HG03521 (cell line): Measurements from ENCODE around the gene ACBD5.
"Not testable (repeated sequence)": the region's sequence is repeated elsewhere in the genome, so short reads cannot be mapped to it uniquely, and the experiment has no call there.

Experiments used
- ATAC-seq: cut with Tn5 transposase; IDR thresholded peaks from one replicate; pipeline ENCODE4 v1.9.1; 2021; ENCODE audit warnings: mild to moderate bottlenecking, moderate library complexity; ENCODE audit not compliant: unreplicated experiment

Gene ACBD5

GRCh38 chr10:27241010-27241651, 534 bp upstream of the ACBD5 start:
- peak; percentile 9 for ATAC-seq

GRCh38 chr10:27237531-27237930, 3.1 kb downstream of the ACBD5 start:
- ATAC-seq, result not testable (repeated sequence)

DNA sequence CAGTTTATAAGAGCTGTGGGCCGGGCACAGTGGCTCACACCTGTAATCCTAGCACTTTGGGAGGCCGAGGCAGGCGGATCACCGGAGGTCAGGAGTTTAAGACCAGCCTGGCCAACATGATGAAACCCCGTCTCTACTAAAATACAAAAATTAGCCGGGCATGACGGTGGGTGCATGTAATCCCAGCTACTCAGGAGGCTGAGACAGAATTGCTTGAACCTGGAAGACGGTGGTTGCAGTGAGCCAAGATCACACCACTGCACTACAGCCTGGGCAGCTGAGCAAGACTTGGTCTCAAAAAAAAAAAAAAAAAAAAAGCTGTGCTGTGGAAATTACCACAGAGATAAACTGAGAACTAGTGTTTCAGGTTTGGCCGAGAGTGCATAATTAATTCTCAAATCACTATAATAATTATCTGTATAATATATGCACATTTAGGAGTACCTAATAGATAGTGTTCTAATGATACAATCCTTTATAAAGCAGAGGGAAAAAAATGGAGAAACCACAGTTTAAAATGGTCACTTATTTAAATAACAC, 3.9 kb downstream of the ACBD5 start:
- ATAC-seq, result not testable (repeated sequence)

GRCh38 chr10:27235706-27236105, 4.9 kb downstream of the ACBD5 start:
- ATAC-seq, result no peak

- no peak for ATAC-seq
Measured at GRCh38 chr10:27230022-27230421, 10.6 kb downstream of the ACBD5 start.

GRCh38 chr10:27225642-27226257, 14.8 kb downstream of the ACBD5 start:
- ATAC-seq, result no peak

DNA sequence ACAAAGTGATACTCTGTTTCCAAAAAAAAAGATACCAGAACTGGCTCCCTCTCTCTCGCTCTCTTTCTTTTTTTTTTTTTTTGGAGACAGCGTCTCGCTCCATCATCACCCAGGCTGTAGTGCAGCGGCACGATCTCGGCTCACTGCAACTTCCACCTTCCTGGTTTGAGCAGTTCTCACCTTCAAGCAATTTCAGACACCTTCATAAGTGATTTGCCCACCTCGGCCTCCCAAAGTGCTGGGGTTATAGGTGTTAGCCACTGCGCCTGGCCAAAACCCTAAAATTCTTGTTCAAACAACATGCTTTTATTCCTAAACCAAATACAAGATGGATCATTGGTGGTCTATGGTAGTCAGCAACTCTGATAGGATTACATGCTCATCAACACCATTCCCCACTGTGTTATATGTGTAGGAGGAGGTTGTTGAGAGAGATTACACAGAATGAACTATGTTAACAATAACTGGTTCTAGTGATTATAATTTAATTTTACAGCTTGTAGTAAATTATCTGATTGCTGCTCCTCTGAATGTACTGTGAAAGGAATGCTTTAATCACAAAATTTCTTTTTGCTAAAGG, 15.5 kb downstream of the ACBD5 start:
- no peak for ATAC-seq

- no peak for ATAC-seq
Measured at GRCh38 chr10:27223964-27224363, 16.6 kb downstream of the ACBD5 start.

DNA sequence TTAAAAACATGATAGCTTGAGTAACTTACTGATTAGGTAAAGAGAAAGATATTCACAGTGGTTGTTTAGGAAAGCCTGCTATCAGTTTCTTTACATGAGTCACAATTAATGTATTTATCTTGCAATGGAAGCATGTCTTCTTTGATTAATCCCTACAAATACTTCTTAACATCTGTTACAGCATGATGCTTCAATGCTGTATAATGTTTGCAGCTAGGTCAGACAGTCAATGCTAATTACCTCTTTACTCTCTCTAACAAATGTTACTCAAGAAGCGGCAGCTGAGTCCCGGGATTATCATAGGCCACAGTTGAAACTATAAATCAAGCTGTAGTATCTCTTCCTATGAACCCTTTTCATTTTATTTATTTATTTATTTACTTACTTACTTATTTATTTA, 33.2 kb downstream of the ACBD5 start:
- ATAC-seq, result no peak

GRCh38 chr10:27203806-27204205, 36.8 kb downstream of the ACBD5 start:
- no peak for ATAC-seq

DNA sequence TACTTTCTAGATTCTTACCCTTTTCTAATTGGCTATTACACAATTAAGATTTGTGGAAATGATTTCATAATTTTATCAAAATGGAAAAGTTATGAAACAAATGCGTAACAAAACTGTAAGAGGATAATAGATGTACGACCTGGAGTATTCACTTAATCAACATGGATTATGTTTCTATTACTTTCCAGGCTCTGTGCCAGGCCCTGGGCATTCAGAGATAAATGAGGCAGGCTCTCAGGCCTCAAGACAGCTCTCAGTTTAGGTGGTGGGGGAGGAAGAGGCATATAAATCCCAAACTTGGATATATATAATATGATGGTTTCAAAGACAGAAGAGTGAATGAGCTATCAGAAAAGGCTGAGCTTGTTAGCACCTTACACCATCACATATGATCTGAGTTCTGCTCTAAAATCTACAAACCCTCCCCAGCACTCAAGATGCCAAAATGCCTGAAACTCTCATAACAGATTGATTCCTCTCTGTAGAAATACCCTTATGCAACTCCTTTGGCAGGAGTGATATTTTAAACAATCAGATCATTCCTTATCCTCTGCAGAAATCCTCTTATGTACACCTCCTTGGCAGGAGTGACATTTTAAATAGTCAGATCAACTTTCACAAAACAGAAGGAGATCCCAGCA, 42.5 kb downstream of the ACBD5 start:
- no peak for ATAC-seq

DNA sequence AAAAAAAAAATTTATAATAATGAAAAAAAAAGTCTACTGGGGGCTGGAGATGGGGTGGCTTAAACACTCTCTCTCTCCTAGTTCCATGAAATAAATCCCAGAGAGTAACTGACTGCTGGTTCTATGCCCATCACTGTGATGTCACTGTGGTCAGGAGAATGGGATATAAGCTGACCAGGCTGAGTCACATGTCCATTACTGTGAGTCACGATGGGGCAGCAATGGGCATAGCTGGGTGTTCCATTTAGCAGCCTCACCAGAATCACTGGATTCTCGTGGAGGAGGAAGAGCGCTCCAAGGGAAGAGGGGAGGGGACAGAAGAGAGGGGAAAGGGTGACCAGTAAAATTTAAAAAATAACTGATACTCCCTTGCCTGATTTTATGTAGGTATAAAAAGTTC, 48.3 kb downstream of the ACBD5 start:
- no peak for ATAC-seq

DNA sequence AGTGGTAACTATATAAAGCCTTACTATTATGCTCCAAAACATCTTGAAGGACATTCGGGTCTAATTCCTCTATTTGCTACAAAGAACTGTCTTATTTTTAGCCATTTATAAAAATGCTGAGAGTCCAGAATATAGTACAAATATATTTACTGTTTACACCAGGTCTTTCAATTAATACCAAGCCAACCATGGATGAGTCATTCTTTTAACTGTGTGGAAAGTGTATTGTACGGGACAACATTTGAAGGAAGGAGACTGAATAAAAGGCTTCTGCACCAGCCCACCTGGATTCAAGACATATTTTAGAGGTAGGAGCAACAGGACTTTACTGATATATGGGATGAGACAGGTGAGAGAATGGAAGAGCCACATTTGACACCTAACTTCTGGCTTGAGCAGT, 50.1 kb downstream of the ACBD5 start:
- ATAC-seq, result no peak

- ATAC-seq, result no peak
Measured at GRCh38 chr10:27188897-27189296, 51.7 kb downstream of the ACBD5 start.

DNA sequence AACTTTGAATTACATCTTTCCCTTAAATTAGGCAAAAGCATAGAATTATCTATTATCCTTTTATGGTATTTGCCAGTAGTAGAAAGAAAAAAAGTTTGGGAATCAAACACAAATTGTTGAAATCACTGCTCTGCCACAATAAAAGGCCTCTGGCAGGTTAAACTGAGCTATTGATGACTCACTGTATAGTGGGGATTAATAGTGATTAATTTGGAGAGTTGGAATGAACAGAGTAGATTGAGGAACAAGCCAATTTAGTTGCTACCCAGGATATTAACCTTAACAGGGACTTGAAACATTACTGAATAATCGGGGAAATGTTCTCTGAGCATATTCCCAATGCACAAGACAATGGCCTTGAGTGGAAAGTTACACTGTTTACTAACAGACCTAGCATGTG, 52.3 kb downstream of the ACBD5 start:
- no peak for ATAC-seq

DNA sequence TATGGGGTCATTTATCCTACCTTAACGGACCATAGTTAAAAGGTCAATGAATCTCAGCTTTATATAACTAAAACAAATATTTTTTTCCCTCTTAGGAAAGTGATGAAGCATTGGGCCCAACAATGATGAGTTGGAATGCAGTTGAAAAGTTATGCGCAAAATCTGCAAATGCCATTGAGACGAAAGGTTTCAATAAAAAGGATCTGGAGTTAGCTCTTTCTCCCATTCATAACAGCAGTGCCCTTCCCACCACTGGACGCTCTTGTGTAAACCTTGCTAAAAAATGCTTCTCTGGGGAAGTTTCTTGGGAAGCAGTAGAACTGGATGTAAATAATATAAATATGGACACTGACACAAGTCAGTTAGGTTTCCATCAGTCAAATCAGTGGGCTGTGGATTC, 70.7 kb downstream of the ACBD5 start:
- ATAC-seq, result no peak

DNA sequence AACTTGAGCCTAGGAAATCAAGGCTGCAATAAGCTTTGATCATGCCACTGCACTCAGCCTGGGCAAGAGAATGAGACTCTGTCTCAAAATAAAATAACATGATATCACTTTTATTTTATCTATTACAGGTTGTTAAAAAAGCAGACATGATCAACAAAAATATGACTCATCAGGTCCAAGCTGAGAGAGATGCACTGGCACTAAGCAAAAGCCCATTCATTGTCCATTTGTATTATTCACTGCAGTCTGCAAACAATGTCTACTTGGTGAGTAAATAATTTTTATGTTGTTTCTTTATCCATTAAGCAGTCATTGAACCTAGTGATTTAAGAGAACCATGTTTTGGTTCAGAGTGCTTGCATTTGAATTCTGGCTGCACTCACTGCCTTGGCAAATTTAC, 82.2 kb downstream of the ACBD5 start:
- ATAC-seq, result no peak

DNA sequence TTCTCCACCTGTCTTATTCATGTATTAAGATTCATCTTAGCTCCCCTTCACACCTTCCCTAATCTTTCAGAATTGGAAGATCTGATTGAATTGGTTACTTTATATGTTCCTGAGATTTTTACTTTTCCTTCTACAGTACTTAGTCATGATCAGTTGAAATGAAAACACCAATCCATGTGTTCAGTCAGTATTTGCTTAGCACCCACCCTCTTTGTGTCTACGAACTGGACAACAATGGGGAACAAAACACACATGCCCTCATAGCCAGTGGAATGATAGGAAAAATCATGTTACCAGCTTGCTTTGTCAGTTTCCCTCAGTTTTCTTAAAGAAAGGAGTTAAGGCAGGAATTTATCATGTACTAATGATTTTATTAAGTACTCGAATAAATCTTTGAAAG, 83.4 kb downstream of the ACBD5 start:
- ATAC-seq, result no peak

- ATAC-seq, result not testable (repeated sequence)
Measured at GRCh38 chr10:27156566-27156965, 84.0 kb downstream of the ACBD5 start.

DNA sequence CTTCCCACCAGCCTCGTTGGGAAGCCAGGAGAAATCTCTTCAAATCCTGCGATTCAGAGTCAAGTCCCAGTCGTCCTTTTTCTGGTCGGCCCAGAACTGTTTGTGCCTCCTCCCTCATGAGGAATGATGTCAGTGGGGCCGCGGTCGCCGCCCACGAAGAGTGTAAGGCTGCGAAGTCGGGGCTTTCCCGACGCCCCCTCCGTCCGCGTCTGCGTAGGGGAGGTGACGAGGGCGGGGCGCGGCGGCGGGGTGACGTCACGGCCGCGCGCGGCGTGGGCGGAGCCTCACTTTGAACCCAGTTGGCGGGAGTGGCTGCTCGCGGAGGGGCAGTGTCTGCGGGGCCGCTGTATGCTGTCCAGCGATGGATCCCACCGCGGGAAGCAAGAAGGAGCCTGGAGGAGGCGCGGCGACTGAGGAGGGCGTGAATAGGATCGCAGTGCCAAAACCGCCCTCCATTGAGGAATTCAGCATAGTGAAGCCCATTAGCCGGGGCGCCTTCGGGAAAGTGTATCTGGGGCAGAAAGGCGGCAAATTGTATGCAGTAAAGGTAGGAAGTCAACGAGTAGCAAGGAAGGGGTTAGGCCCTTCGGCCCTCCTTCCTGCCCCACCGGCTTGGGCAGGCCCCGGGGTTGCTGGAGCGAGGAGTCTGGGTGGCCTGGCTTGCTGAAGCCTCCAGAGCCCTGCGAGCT, 85.4 kb downstream of the ACBD5 start, which contains the start of gene MASTL:
TSS of gene MASTL (plus strand) at position 287 of the 689 bp plus-strand sequence. CDS start at position 362, 75 bp downstream.
- peak; percentile 83 for ATAC-seq

DNA sequence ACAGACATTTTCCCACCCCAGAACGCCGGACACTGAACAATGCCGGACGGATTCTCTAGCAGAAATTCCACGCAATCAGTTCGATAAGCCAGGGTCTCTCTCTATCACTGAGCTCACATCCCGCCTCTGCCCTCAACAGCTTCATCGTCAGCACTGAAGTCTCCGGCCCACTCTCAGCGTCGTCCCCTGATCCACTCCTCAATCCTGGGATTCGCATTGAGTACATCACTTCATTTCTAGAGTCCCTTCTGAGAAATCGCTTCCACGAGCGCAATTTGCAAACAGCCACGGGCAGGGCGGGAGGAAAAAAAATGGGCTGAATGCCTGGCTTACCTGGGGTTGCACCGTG, 86.8 kb downstream of the ACBD5 start:
- peak; percentile 3 for ATAC-seq
